HG02970 (cell line): ENCODE data around the gene CDHR3.
"Not testable (repeated sequence)": the region's sequence is repeated elsewhere in the genome, so short reads cannot be mapped to it uniquely, and the experiment has no call there.

Experiments
- ATAC-seq: cut with Tn5 transposase; IDR thresholded peaks from one replicate; pipeline ENCODE4 v1.9.1; 2021; ENCODE audit warnings: mild to moderate bottlenecking, moderate library complexity, moderate number of reproducible peaks; ENCODE audit not compliant: unreplicated experiment, low FRiP score

The CDHR3 gene

DNA sequence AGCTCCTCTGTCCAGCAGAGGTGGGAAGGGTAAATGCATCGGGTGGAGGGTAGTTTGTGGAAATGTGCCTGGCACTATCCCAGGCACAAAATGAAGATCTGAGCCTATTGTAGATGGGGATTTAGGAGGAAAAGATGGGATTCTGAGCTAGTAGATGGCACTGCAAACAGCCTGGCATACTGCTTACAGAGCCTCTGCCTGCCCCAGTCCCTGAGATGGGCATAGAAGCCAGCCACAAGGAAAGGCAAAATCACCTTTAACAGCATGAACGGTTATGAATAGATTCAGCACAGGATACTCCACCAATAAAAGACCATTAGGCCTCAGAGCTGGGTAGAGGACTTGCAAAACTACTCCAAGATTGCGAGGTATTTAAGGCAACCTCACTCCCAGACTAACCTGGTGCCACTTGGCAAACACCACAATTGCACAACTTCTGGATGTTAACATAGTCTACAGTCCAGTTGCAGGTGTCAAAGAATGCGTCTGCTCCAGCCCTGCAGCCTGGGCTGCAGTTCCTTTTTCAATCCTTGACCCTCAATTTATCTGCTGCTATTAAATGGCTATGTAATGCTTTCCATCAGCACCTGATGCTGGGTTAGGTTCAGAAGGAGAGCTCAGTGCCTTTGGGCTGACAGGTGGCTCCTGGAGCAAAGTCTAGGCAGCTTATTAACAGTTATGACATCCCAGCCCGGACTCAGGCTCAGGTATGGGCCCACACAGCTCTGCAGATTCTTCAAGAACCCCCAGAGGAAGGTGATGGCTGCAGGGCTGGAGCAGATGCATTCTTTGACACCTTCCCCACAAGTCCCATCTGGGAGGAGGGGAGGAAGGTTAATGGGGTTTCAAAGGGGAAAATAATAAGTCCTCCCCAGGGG is 34.0 kb downstream of the CDHR3 start:
- ATAC-seq = no peak

DNA sequence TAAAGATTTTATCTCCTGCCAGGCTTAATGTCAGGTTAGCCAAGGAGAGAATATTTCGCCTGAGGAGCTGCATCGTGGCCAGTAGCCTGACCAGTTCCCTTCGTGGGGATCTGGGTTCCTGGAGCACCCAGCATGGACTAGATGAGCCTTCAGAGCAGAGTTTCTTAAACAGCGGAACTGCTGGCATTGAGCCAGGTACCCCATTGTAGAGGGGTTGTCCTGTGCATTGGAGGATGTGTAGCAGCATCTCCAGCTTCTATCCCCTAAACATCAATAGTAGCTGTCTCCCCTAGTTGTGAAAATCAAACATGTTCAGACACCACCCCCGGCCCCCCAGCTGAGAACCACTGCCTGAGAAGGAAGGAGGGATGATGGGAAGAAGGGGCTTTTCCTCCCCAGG is 36.2 kb downstream of the CDHR3 start:
- ATAC-seq = no peak

DNA sequence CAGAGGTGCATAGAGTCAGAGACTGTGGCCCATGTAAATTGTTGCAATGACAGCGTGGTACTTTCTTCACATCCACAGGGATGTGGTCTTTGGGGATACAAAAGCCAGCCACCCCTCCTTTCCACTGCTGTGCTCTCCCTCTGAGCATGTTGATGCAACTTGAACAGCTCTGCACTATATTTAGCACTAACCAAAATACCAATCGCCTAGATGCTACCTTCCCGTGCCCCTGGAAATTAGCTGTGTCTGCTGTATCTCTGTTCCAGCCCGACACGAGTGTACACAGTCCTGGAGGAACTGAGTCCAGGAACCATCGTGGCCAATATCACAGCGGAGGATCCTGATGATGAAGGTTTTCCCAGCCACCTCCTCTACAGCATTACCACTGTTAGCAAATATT is 38.1 kb downstream of the CDHR3 start:
- ATAC-seq = no peak

DNA sequence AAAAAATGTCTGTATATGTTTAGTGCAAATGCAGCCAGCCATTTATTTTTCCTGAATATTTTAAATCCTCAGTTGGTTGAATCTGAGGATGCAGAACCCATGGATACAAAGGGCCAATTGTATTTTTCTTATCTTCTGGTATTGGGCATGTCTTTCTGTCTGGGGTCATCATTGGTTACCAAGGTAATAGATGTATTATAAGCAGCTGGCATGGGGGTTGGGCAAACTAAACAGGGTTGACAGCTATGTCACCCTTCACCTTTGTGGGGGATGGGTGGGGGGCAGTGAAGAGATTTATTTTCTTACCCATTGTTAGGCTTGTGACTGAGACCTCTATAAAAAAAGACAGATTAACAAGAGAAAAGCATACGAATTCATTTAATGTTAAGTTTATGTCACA is 38.8 kb downstream of the CDHR3 start:
- no peak for ATAC-seq

DNA sequence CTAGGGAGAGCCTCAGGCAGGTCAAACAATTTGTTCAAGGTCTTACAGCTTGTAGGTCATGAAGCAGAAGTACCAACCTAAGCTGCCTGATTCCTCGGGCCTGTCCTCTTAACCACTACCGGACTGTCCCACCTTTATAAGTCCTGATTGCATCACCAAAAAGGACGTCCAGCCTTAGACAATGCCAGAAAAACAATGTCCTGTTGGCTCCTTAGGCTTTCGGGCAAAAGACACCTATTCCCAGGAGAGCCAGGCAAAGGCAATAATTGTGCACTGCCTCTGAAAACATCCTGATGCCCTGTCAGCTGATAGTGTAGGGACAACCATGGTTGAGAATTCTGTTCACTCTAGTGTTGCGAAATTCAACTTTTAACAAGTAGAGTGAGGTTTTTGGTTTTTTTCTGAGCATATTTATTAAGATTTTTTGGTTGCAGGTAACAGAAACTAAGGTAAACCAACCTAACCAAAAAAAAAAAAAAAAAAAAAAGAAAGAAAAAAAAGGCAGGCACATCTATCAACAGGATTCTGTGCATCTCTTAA is 40.5 kb downstream of the CDHR3 start:
- no peak for ATAC-seq

DNA sequence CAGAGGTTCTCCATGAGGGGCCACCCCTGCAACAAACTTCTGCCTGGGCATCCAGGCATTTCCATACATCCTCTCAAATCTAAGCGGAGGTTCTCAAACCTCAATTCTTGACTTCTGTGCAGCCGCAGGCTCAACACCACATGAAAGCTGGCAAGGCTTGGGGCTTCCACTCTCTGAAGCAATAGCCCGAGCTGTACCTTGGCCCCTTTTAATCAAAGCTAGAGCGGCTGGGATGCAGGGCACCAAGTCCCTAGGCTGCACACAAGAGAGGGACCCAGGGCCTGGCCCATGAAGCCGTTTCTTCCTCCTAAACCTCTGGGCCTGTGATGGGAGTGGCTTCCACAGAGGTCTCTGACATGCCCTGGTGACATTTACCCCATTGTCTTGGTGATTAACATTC is 43.8 kb downstream of the CDHR3 start:
- no peak for ATAC-seq

DNA sequence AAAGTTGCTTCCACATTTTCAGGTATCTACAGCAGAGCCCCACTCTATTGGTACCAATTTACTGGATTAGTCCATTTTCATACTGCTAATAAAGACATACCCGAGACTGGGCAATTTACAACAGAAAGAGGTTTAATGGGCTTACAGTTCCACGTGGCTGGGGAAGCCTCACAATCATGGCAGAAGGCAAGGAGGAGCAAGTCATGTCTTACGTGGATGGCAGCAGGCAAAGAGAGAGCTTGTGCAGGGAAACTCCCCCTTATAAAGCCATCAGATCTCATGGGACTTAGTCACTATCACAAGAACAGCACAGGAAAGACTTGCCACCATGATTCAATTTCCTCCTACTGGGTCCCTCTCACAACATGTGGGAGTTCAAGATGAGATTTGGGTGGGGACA is 44.7 kb downstream of the CDHR3 start:
- not testable (repeated sequence) for ATAC-seq

DNA sequence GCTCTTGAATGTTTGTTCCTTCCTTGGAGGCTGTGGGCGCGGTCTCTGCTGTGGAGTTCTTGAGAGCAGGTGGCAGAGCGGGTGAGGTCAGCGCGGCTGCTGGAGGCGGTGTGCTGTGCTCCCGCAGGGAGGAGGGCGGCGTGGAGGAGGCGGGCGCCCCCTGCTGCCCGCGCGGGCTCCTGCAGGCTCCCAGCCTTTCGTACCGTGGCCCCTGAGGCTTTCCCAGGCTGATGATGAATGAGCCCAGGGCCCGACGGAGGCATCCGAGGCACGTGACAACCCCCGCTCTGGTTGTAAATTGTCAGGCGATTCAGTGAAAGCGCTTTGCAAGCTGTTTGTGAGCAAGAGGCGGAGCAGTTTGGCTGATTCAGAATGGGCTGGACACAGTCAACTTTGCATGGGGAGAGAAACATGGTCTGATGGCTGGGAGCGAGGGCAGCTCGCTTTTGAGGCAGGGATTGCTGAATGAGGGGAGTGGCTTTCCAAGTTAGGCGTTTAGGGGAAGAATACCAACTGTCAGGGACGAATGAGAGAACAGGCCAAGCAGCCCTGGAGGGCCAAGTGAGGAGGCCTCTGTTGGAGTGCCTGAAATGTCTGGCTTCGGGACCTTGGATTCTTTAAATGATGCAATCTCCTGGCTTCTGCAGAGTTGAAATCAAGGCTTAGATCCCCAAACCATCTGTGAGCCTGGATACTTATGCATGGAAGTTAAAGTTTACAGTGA is 46.6 kb downstream of the CDHR3 start:
- ATAC-seq = no peak

DNA sequence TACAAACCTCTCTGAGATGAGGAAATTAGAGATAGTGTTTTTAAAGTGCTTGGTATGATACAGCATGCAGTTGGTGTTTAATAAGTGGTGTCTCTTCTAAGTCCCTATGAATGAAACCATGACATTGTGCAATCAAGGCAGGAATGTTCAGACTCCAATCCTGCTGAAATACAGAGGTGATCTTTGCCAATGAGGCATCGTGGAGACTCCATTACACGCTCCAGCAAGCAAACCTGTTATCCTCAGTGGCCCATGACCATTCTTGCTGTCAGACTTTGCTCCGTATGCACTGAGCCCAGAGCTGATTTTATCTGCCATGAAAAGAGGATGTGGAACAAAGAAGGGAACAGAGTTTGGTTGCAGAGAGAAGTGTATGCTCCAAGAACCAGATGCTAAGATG is 47.3 kb downstream of the CDHR3 start:
- no peak for ATAC-seq

DNA sequence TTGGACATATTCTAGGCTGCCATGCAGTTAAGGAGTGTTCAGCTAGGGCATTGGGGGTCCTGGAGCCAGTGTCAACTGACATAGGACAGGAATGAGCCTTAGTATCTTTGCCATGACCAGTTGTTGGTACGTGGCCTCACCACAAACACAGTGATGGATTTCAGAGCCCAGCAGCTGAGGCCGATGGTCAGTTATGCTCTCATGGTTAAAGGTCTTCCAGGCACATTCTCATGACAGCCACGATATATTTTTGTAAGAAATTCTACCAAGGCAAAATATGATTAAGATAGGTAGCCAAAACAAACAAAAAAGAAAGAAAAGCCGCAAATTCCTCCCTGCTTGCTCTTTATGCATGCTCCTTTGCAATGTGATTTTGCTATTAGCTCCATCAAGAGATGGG is 47.8 kb downstream of the CDHR3 start:
- ATAC-seq = no peak

DNA sequence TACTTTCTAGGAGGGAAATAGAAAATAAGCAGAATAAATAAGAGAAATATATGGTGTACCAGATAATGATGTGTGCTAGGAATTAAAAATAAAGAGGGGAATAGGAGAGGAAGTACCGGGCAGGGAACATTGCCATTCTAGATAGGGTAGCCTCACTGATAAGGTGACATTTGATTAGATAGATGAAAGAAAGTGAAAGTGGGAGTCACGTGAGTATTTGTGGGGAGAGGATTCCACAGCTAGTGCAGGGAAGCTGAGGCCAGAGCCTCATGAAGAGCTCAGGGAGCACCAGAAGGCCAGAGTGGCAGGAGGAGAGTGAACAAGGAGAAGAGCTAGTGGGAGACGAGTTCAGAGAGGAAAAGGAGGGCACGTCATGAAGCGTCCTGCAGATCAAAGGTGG is 49.1 kb downstream of the CDHR3 start:
- no peak for ATAC-seq

DNA sequence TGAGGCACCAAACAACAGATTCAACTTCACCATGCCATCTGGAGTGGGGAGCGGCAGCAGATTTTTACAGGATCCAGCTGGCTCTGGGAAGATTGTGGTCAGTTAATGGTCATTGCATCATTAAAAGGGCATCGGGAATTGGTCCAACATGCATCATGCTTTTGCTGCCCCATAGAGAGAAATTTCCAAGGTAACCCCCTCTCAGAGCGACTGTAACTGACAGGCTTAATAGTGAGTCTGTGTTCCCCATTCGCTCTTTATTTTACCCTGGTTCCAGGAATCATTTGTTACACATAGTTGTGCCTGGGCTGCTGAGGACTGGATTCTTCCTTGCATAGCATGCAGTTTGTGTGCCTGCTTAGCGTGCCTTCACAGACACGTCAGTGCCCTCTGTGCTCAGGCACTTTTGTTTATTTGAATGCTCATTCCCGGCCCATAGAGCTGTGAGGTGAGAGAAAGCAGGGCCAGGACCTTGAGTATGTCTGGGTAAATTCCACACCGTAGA is 49.9 kb downstream of the CDHR3 start:
- no peak for ATAC-seq

DNA sequence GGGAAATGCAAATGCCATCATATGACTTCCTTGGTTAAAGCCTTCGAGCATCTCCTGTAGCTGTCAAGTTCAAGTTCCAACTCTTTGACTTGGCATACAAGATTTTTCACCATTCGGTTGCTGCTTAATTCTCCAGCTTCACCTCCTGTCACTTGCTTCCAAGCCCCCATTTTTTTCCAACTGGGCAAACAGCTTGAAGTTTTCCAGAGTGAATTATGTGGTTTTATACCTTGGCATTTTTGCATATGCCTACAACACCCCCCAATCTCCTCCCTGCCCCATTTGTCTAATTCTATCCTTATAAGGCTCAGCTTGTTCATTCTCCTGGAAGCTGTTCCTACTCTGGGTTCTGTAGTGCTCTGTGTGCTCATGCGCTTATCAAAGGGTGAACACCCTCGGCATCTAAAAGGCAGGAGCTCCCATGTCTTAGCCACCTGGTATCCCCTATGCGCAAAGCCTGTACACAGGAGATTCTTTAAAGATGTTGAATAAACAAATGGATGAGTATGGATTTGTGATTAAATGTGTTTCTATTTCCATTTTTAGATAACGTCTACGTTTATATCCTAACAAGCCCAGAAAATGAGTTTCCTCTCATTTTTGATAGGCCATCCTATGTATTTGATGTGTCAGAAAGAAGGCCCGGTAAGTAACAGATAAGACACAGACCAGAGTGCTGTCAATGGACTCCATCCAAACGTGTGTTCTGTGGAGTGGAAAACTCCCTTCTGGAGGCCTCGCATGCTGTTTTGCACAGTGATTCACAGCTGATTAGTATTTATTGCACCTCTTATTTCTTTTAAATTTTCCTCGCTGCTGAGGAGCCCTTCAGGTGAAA is 52.5 kb downstream of the CDHR3 start:
- no peak for ATAC-seq

DNA sequence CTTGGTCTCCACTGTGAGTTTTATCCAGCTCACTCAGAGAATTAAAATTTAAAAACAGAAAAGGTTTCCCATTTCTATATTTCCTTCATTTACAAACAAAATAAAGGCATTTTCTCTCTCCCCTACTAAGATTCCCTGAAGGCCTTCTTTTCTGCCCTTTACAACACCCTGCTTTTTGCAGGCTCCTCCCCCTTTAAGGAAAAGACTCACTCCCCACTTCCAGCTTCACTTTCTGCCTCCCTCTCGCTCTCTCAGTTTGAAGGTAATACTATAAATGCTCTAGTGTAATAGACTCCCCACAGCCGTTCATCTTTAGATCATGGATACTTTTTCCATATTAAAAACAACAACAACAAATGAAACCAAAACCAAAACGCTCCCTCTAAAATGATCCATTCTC is 53.3 kb downstream of the CDHR3 start:
- ATAC-seq = no peak

DNA sequence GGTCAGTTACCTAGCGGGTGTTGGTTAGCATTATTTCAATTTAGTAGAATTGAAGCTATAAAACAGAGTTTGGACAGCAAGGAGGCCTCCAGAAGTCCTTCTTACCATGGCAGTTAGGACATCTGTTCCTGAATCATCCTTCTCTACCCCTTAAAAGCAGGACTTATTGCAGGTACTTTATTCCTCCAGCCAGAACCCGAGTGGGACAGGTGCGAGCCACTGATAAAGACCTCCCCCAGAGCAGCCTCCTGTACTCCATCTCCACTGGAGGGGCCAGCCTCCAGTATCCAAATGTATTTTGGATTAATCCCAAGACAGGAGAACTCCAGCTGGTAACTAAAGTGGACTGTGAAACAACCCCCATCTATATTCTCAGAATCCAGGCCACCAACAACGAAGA is 54.6 kb downstream of the CDHR3 start:
- no peak for ATAC-seq

DNA sequence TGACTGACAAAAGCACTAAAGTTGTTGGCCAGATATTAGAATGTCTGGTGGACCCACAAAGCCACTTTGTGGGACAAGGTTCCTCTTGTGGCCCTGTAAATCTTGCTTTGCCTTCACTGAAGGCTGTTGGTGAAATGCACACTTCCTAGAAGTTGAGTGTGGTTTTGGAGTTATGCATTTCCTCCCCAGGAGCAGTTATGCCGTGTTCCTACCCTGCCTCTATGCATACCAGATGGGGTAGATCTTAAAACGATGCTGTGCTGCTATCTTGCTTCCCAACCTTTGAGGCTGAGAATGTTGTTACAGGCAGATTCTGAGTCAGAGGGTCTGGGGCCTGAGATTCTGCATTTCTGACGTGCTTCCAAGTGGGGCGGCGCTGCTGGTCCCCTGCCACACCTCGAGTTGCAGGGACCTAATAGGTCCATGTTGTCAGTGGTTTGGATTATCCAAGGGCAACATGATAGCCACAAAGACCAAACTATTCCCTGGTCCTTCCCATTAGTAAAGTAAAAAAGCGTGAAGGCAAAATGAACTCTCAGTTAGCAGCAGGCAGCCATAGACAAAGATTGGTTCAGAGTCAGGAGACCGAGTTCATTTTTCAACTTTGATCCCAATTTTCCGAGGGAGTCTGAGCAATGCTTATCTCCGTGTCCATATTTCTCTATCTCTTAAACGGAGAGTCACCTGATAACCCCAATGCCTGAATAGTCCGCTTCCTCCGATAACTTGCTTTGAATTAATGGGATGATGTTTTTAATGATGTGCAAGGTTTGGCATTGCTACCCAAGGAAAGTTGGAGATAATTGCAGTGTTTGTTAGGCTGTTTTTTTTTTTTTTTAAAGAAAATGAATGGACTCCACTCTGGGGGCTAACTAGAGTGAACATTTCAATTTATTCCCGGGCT is 55.8 kb downstream of the CDHR3 start:
- ATAC-seq = no peak

DNA sequence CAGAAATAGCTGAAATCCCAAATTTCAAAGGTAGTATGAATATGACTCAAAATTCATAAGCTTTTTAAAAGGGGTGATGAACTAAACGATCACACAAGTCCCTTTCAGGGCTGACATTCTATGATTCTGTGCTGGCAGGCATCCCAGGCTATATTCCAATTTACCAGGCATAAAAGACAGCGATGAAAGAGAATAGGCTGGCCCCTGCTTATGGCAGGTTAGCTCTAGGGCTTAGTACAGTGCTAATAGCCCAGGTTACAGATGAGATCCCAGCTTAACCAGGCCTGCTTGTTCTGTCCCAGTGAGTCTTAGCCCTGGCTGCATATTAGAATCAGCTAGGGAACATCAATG is 56.4 kb downstream of the CDHR3 start:
- no peak for ATAC-seq

DNA sequence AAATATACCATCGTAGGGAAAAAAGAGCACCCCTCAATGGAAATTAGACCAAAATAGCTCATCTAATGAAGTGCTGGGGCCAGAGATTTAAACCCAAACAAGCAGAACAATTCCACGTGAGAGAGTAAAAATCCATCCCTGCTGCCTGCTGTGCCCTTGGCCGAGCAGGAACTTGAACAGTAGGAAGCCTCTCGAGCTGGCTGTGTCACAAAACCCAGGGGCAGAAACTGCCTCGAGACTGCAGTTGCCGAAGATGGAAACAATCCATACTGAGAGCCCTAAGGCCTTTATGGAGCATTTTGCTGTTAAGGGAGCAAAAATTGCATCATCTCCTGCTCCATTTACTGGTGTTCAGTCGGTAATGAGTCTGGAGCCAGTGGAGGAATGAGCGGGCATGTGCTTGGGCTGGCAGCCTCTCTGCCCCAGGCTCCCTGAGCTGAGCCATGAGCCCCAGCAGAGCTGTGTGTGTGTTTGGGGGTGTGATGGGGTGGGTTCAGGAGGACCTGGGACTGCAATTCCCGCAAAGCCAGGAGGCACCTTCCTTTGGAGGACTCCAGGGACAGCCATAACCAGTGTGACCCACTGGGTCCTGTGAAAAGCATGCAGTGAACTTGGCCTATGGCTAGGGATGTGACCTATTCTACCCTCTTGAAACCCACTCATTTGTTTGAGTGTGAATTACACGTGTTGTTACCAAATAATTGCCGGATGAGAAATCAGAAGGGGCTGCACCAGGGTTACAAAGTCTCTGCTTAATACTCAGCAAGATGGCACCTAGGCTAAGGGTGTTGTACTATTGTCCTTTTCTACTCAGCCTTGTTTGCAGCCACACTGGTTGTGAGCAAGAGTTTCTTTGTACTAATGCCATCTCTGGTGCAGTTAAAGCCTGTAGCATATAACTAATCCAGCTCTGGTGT is 58.3 kb downstream of the CDHR3 start:
- no peak for ATAC-seq
